Stromal cell of bone marrow (primary cell): ENCODE results near the gene ARHGAP45.

Source experiments
- DNase-seq: peaks from one replicate; pipeline ENCODE4 v3.0.0-alpha.2; 2012; ENCODE audit warnings: low read depth

ARHGAP45 gene

DNA sequence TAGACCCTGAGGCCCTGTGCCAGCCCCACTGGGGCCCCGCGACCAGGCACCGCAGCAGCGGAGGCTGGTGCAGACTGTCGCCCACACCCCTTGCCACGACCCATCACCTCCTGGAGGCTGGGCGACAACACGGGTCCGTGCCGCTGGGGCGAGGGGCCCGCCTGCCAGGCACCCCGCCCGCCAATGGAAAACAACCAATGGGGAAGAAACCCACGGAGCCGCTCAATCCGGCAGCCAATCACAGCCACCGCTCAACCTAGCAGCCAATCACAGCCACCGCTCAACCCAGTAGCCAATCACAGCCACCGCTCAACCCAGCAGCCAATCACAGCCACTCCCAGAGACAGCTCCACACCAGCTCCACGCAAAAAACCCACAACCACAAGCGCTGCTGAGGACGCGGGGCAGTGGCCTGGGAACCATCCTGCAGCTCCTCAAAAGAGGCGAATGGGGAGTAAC, 66.5 kb downstream of the ARHGAP45 start:
- no peak for DNase-seq

DNA sequence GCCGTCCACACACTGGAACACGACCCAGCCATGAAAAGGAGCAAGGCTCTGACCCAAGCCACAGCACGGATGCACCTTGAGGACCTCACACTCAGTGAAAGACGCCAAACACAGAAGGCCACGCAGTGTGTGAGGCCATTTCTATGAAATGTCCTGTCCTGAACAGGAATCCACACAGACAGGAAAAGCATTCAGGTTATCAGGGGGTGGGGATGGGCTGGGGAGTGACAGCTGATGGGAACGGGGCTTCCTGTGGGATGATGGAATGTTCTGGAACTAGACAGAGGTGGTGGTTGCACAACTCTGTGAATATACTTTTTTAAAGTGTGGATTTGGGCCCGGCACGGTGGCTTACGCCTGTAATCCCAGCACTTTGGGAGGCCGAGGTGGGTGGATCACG, 67.5 kb downstream of the ARHGAP45 start:
- DNase-seq: no peak

DNA sequence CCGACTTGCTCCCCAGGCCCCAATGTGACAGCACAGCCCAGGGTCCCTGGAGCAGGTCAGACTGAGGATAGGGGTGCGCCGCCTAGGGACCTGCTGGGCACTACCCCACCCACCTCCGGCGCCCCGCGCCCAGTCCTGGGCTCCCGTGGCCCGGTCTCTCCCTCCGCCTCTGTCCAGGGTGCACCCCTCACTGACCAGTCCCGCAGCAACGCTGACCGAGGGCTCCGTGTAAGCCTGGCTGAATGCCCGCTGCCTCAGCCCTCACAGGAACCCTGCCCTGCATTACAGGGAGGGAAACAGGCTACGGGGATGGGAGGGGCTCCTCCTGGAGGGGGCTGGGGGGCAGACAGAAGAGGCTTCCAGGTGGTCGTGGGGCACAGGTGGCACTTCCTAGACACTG, 68.5 kb downstream of the ARHGAP45 start:
- DNase-seq: no peak

DNA sequence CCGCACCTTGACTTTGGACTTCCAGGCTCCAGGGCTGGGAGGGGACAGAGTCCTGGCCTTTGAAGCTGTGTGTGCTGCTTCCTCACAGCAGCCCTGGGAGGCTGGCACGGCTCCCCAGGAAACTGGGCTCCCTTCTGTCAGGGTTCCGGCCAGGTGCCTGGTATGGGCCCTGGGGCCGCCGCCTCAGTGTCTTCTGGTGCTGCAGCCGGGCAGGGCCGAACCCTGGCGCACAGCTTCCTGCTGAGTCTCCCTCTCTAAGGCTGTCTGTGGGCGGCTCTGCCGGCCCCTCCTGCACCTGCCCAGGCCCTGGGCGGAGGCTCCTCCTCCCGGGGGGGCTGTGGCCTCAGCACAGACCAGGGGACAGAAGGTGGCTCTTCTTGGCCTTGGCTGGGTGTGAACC, 69.2 kb downstream of the ARHGAP45 start:
- DNase-seq: no peak
